Measurements from ENCODE around the gene UBTD2. TPM values are rescaled to one million over a fixed set of nuclear protein-coding genes. Genes with fewer than 3 reads are reported as not detected.

UBTD2 gene
- total RNA-seq, 1 donor from 2014 or later, result 45.9 TPM

GRCh38 chr5:172252501-172252900 is 31.1 kb downstream of the UBTD2 start:
- no peak overlapping the region for H3K27ac ChIP-seq (ENCODE audit: low read depth, low read length)
- H3K4me1 ChIP-seq (ENCODE audit: control insufficient read depth in 3 of 3, insufficient read depth in 3 of 3, low read length in 3 of 3), result no peaks in the 10 kb centered on the region
- H3K27me3 ChIP-seq (ENCODE audit: control insufficient read depth in 3 of 3, insufficient read depth in 3 of 3, low read length in 3 of 3), result no peaks in the 10 kb centered on the region
- peaks cover 4 to 6% (median 5%) of the 10 kb centered on the region in 3 donors for H3K36me3 ChIP-seq (ENCODE audit: control insufficient read depth in 3 of 3, insufficient read depth in 3 of 3, low read length in 3 of 3)
- peaks cover 2 to 8% (median 7%) of the 10 kb centered on the region in 3 donors for H3K9me3 ChIP-seq (ENCODE audit: control insufficient read depth in 3 of 3, low read length in 3 of 3)
- H3K4me3 ChIP-seq (ENCODE audit: low read length in 3 of 3), result no peak overlapping the region
- no peak overlapping the region for H3K9ac ChIP-seq (ENCODE audit: low read depth in 1 of 3, low read length in 3 of 3)

GRCh38 chr5:172251419-172251818 is 32.1 kb downstream of the UBTD2 start:
- Histone ChIP-seq H3K36me3 (ENCODE audit: control insufficient read depth in 3 of 3, insufficient read depth in 3 of 3, low read length in 3 of 3) (peaks cover 4 to 6% (median 5%) of the 10 kb centered on the region in 3 donors), H3K9ac (ENCODE audit: low read depth in 1 of 3, low read length in 3 of 3) (no peak overlapping the region), H3K27me3 (ENCODE audit: control insufficient read depth in 3 of 3, insufficient read depth in 3 of 3, low read length in 3 of 3) (no peaks in the 10 kb centered on the region), H3K9me3 (ENCODE audit: control insufficient read depth in 3 of 3, low read length in 3 of 3) (peaks cover 2 to 8% (median 7%) of the 10 kb centered on the region in 3 donors), H3K4me3 (ENCODE audit: low read length in 3 of 3) (no peak overlapping the region), H3K4me1 (ENCODE audit: control insufficient read depth in 3 of 3, insufficient read depth in 3 of 3, low read length in 3 of 3) (no peaks in the 10 kb centered on the region), H3K27ac (ENCODE audit: low read depth, low read length) (no peak overlapping the region)

GRCh38 chr5:172248637-172249036 is 34.9 kb downstream of the UBTD2 start:
- Histone ChIP-seq H3K36me3 (ENCODE audit: control insufficient read depth in 3 of 3, insufficient read depth in 3 of 3, low read length in 3 of 3) (no peaks in the 10 kb centered on the region), H3K9ac (ENCODE audit: low read depth in 1 of 3, low read length in 3 of 3) (no peak overlapping the region), H3K27ac (ENCODE audit: low read depth, low read length) (no peak overlapping the region), H3K4me3 (ENCODE audit: low read length in 3 of 3) (no peak overlapping the region), H3K27me3 (ENCODE audit: control insufficient read depth in 3 of 3, insufficient read depth in 3 of 3, low read length in 3 of 3) (no peaks in the 10 kb centered on the region), H3K9me3 (ENCODE audit: control insufficient read depth in 3 of 3, low read length in 3 of 3) (peaks cover 2 to 8% (median 7%) of the 10 kb centered on the region in 3 donors), H3K4me1 (ENCODE audit: control insufficient read depth in 3 of 3, insufficient read depth in 3 of 3, low read length in 3 of 3) (peaks cover 0 to 6% (median 0%) of the 10 kb centered on the region in 3 donors)

GRCh38 chr5:172245703-172246125 is 37.9 kb downstream of the UBTD2 start:
- no peaks in the 10 kb centered on the region for H3K36me3 ChIP-seq (ENCODE audit: control insufficient read depth in 3 of 3, insufficient read depth in 3 of 3, low read length in 3 of 3)
- no peak overlapping the region for H3K9ac ChIP-seq (ENCODE audit: low read depth in 1 of 3, low read length in 3 of 3)
- H3K9me3 ChIP-seq (ENCODE audit: control insufficient read depth in 3 of 3, low read length in 3 of 3), result no peaks in the 10 kb centered on the region
- no peak overlapping the region for H3K4me3 ChIP-seq (ENCODE audit: low read length in 3 of 3)
- peaks cover 0 to 6% (median 0%) of the 10 kb centered on the region in 3 donors for H3K4me1 ChIP-seq (ENCODE audit: control insufficient read depth in 3 of 3, insufficient read depth in 3 of 3, low read length in 3 of 3)
- H3K27ac ChIP-seq (ENCODE audit: low read depth, low read length), result no peak overlapping the region
- no peaks in the 10 kb centered on the region for H3K27me3 ChIP-seq (ENCODE audit: control insufficient read depth in 3 of 3, insufficient read depth in 3 of 3, low read length in 3 of 3)

- Histone ChIP-seq H3K27ac (ENCODE audit: low read depth, low read length) (no peak overlapping the region), H3K27me3 (ENCODE audit: control insufficient read depth in 3 of 3, insufficient read depth in 3 of 3, low read length in 3 of 3) (no peaks in the 10 kb centered on the region), H3K4me3 (ENCODE audit: low read length in 3 of 3) (no peak overlapping the region), H3K9ac (ENCODE audit: low read depth in 1 of 3, low read length in 3 of 3) (no peak overlapping the region), H3K36me3 (ENCODE audit: control insufficient read depth in 3 of 3, insufficient read depth in 3 of 3, low read length in 3 of 3) (no peaks in the 10 kb centered on the region), H3K9me3 (ENCODE audit: control insufficient read depth in 3 of 3, low read length in 3 of 3) (no peaks in the 10 kb centered on the region), H3K4me1 (ENCODE audit: control insufficient read depth in 3 of 3, insufficient read depth in 3 of 3, low read length in 3 of 3) (peaks cover 0 to 6% (median 0%) of the 10 kb centered on the region in 3 donors)
These were observed 38.5 kb downstream of the UBTD2 start for GRCh38 chr5:172245046-172245445.

GRCh38 chr5:172243302-172243701 is 40.3 kb downstream of the UBTD2 start:
- peaks cover 0 to 6% (median 0%) of the 10 kb centered on the region in 3 donors for H3K4me1 ChIP-seq (ENCODE audit: control insufficient read depth in 3 of 3, insufficient read depth in 3 of 3, low read length in 3 of 3)
- H3K9me3 ChIP-seq (ENCODE audit: control insufficient read depth in 3 of 3, low read length in 3 of 3), result no peaks in the 10 kb centered on the region
- H3K4me3 ChIP-seq (ENCODE audit: low read length in 3 of 3), result no peak overlapping the region
- H3K36me3 ChIP-seq (ENCODE audit: control insufficient read depth in 3 of 3, insufficient read depth in 3 of 3, low read length in 3 of 3), result no peaks in the 10 kb centered on the region
- H3K27ac ChIP-seq (ENCODE audit: low read depth, low read length), result no peak overlapping the region
- no peaks in the 10 kb centered on the region for H3K27me3 ChIP-seq (ENCODE audit: control insufficient read depth in 3 of 3, insufficient read depth in 3 of 3, low read length in 3 of 3)
- H3K9ac ChIP-seq (ENCODE audit: low read depth in 1 of 3, low read length in 3 of 3), result no peak overlapping the region

- no peak overlapping the region for H3K27ac ChIP-seq (ENCODE audit: low read depth, low read length)
- H3K9me3 ChIP-seq (ENCODE audit: control insufficient read depth in 3 of 3, low read length in 3 of 3), result no peaks in the 10 kb centered on the region
- H3K4me3 ChIP-seq (ENCODE audit: low read length in 3 of 3), result no peak overlapping the region
- no peaks in the 10 kb centered on the region for H3K4me1 ChIP-seq (ENCODE audit: control insufficient read depth in 3 of 3, insufficient read depth in 3 of 3, low read length in 3 of 3)
- H3K36me3 ChIP-seq (ENCODE audit: control insufficient read depth in 3 of 3, insufficient read depth in 3 of 3, low read length in 3 of 3), result peaks cover 0 to 3% (median 0%) of the 10 kb centered on the region in 3 donors
- H3K9ac ChIP-seq (ENCODE audit: low read depth in 1 of 3, low read length in 3 of 3), result no peak overlapping the region
- H3K27me3 ChIP-seq (ENCODE audit: control insufficient read depth in 3 of 3, insufficient read depth in 3 of 3, low read length in 3 of 3), result no peaks in the 10 kb centered on the region
These were observed 45.2 kb downstream of the UBTD2 start for GRCh38 chr5:172238334-172238733.

- H3K4me3 ChIP-seq (ENCODE audit: low read length in 3 of 3), result no peak overlapping the region
- no peaks in the 10 kb centered on the region for H3K27me3 ChIP-seq (ENCODE audit: control insufficient read depth in 3 of 3, insufficient read depth in 3 of 3, low read length in 3 of 3)
- H3K4me1 ChIP-seq (ENCODE audit: control insufficient read depth in 3 of 3, insufficient read depth in 3 of 3, low read length in 3 of 3), result no peaks in the 10 kb centered on the region
- no peak overlapping the region for H3K9ac ChIP-seq (ENCODE audit: low read depth in 1 of 3, low read length in 3 of 3)
- no peaks in the 10 kb centered on the region for H3K9me3 ChIP-seq (ENCODE audit: control insufficient read depth in 3 of 3, low read length in 3 of 3)
- no peak overlapping the region for H3K27ac ChIP-seq (ENCODE audit: low read depth, low read length)
- peaks cover 0 to 5% (median 3%) of the 10 kb centered on the region in 3 donors for H3K36me3 ChIP-seq (ENCODE audit: control insufficient read depth in 3 of 3, insufficient read depth in 3 of 3, low read length in 3 of 3)
These were observed 47.5 kb downstream of the UBTD2 start for GRCh38 chr5:172235827-172236736.

GRCh38 chr5:172235132-172235780 is 48.3 kb downstream of the UBTD2 start:
- Histone ChIP-seq H3K4me1 (ENCODE audit: control insufficient read depth in 3 of 3, insufficient read depth in 3 of 3, low read length in 3 of 3) (no peaks in the 10 kb centered on the region), H3K27ac (ENCODE audit: low read depth, low read length) (no peak overlapping the region), H3K36me3 (ENCODE audit: control insufficient read depth in 3 of 3, insufficient read depth in 3 of 3, low read length in 3 of 3) (peaks cover 0 to 5% (median 3%) of the 10 kb centered on the region in 3 donors), H3K27me3 (ENCODE audit: control insufficient read depth in 3 of 3, insufficient read depth in 3 of 3, low read length in 3 of 3) (no peaks in the 10 kb centered on the region), H3K9me3 (ENCODE audit: control insufficient read depth in 3 of 3, low read length in 3 of 3) (no peaks in the 10 kb centered on the region), H3K9ac (ENCODE audit: low read depth in 1 of 3, low read length in 3 of 3) (no peak overlapping the region), H3K4me3 (ENCODE audit: low read length in 3 of 3) (no peak overlapping the region)

- H3K9me3 ChIP-seq (ENCODE audit: control insufficient read depth in 3 of 3, low read length in 3 of 3), result no peaks in the 10 kb centered on the region
- no peak overlapping the region for H3K4me3 ChIP-seq (ENCODE audit: low read length in 3 of 3)
- H3K36me3 ChIP-seq (ENCODE audit: control insufficient read depth in 3 of 3, insufficient read depth in 3 of 3, low read length in 3 of 3), result peaks cover 0 to 5% (median 3%) of the 10 kb centered on the region in 3 donors
- H3K27me3 ChIP-seq (ENCODE audit: control insufficient read depth in 3 of 3, insufficient read depth in 3 of 3, low read length in 3 of 3), result no peaks in the 10 kb centered on the region
- no peaks in the 10 kb centered on the region for H3K4me1 ChIP-seq (ENCODE audit: control insufficient read depth in 3 of 3, insufficient read depth in 3 of 3, low read length in 3 of 3)
- no peak overlapping the region for H3K9ac ChIP-seq (ENCODE audit: low read depth in 1 of 3, low read length in 3 of 3)
- no peak overlapping the region for H3K27ac ChIP-seq (ENCODE audit: low read depth, low read length)
These were observed 49.5 kb downstream of the UBTD2 start for GRCh38 chr5:172234031-172234430.

Measured in skeletal muscle tissue (tissue), 4 donors.